Measurements from ENCODE around the gene ITGA11.

GRCh38 chr15:68375191-68375631 is 56.8 kb downstream of the ITGA11 start:
- TF ChIP-seq GATA2 (IDR thresholded peaks at IDR 0.05; ENCODE audit: low read depth, low read length), result no peak
- no peak for TF ChIP-seq GATA3 (IDR thresholded peaks at IDR 0.05; ENCODE audit: low read depth, low read length)

Measured in SH-SY5Y (cell line).